ENCODE data around the gene VAPA. TPM values are rescaled to one million over a fixed set of nuclear protein-coding genes. Genes with fewer than 3 reads are reported as not detected.

The VAPA gene
- total and polyA plus RNA-seq, 2 donors (not counting 1 experiment from before 2014, with no cell fraction given) = 47.7 to 109 TPM

GRCh38 chr18:9878095-9878494, 35.7 kb upstream of the VAPA start:
- Histone ChIP-seq H4K20me1 (ENCODE audit: control insufficient read depth, insufficient read depth, low read length, poor library complexity, severe bottlenecking) (no peaks in the 10 kb centered on the region), H3K4me3 (ENCODE audit: control extremely low read depth in 1 of 5, extremely low read depth in 1 of 5, insufficient read depth in 1 of 5, low read depth in 2 of 5, low read length in 4 of 5) (no peak overlapping the region), H3K27ac (ENCODE audit: low read length in 2 of 2) (no peak overlapping the region), H3K9ac (ENCODE audit: low read length) (no peak overlapping the region), H3K36me3 (replicated peaks in 1 of 2; ENCODE audit: control extremely low read depth in 1 of 2, control insufficient read depth in 1 of 2, extremely low read depth in 1 of 2, insufficient read depth in 2 of 2, low read length in 1 of 2) (no peaks in the 10 kb centered on the region), H3K4me1 (ENCODE audit: control insufficient read depth in 2 of 2, insufficient read depth in 2 of 2, low read length in 2 of 2) (no peaks in the 10 kb centered on the region), H3K79me2 (ENCODE audit: control insufficient read depth, insufficient read depth, low read length) (no peaks in the 10 kb centered on the region), H3K4me2 (replicated peaks; ENCODE audit: low read depth, low read length, poor library complexity, severe bottlenecking) (no peak overlapping the region), H3K27me3 (replicated peaks in 1 of 4; ENCODE audit: control extremely low read depth in 1 of 4, control insufficient read depth in 3 of 4, insufficient read depth in 4 of 4, low read length in 3 of 4) (no peaks in the 10 kb centered on the region), H2AFZ (ENCODE audit: insufficient read depth, low read depth, low read length, poor library complexity, severe bottlenecking) (no peak overlapping the region), H3K9me3 (ENCODE audit: control extremely low read depth in 1 of 3, control insufficient read depth in 2 of 3, insufficient read depth in 1 of 3, low read length in 2 of 3) (no peaks in the 10 kb centered on the region)
- POLR2A ChIA-PET = no interaction called here
- H3K27ac Mint-ChIP-seq = no peak overlapping the region
- CTCF ChIA-PET = no interaction called here
- H3K9me3 Mint-ChIP-seq (ENCODE audit: insufficient read depth) = no peaks in the 10 kb centered on the region
- DNase-seq (no peak), ATAC-seq (ENCODE audit: low read depth) (no peak)
- no peaks in the 10 kb centered on the region for H3K4me1 Mint-ChIP-seq
- TF ChIP-seq EZH2 (IDR thresholded peaks at IDR 0.05; ENCODE audit: borderline replicate concordance, insufficient read depth, low read depth, low read length, poor library complexity, severe bottlenecking) = no peak
- no peak for TF ChIP-seq CTCF (IDR thresholded peaks at IDR 0.05)
- no CpG with 5 or more reads among the region's 1 CpG for WGBS (ENCODE audit: insufficient coverage)
- no peak overlapping the region for H3K4me3 Mint-ChIP-seq
- intact Hi-C loops (cut with micrococcal nuclease) = no loop called here
- H3K27me3 Mint-ChIP-seq = peaks cover 4% of the 10 kb centered on the region

- Mint-ChIP-seq H3K27me3 (peaks cover 4% of the 10 kb centered on the region), H3K9me3 (ENCODE audit: insufficient read depth) (no peaks in the 10 kb centered on the region), H3K4me1 (no peaks in the 10 kb centered on the region), H3K4me3 (no peak overlapping the region), H3K27ac (no peak overlapping the region)
- WGBS (ENCODE audit: insufficient coverage) = 96% methylated on average over 5 of the region's 6 CpGs
- Histone ChIP-seq H3K36me3 (replicated peaks in 1 of 2; ENCODE audit: control extremely low read depth in 1 of 2, control insufficient read depth in 1 of 2, extremely low read depth in 1 of 2, insufficient read depth in 2 of 2, low read length in 1 of 2) (no peaks in the 10 kb centered on the region), H3K9me3 (ENCODE audit: control extremely low read depth in 1 of 3, control insufficient read depth in 2 of 3, insufficient read depth in 1 of 3, low read length in 2 of 3) (no peaks in the 10 kb centered on the region), H3K27ac (ENCODE audit: low read length in 2 of 2) (no peak overlapping the region), H3K4me1 (ENCODE audit: control insufficient read depth in 2 of 2, insufficient read depth in 2 of 2, low read length in 2 of 2) (no peaks in the 10 kb centered on the region), H3K27me3 (replicated peaks in 1 of 4; ENCODE audit: control extremely low read depth in 1 of 4, control insufficient read depth in 3 of 4, insufficient read depth in 4 of 4, low read length in 3 of 4) (no peaks in the 10 kb centered on the region), H4K20me1 (ENCODE audit: control insufficient read depth, insufficient read depth, low read length, poor library complexity, severe bottlenecking) (no peaks in the 10 kb centered on the region), H3K4me3 (ENCODE audit: control extremely low read depth in 1 of 5, extremely low read depth in 1 of 5, insufficient read depth in 1 of 5, low read depth in 2 of 5, low read length in 4 of 5) (no peak overlapping the region), H3K4me2 (replicated peaks; ENCODE audit: low read depth, low read length, poor library complexity, severe bottlenecking) (no peak overlapping the region), H2AFZ (ENCODE audit: insufficient read depth, low read depth, low read length, poor library complexity, severe bottlenecking) (no peak overlapping the region), H3K79me2 (ENCODE audit: control insufficient read depth, insufficient read depth, low read length) (no peaks in the 10 kb centered on the region), H3K9ac (ENCODE audit: low read length) (no peak overlapping the region)
- ATAC-seq (ENCODE audit: low read depth) (no peak), DNase-seq (no peak)
- intact Hi-C loops (cut with micrococcal nuclease) = no loop called here
- TF ChIP-seq CTCF (IDR thresholded peaks at IDR 0.05) (no peak), EZH2 (IDR thresholded peaks at IDR 0.05; ENCODE audit: borderline replicate concordance, insufficient read depth, low read depth, low read length, poor library complexity, severe bottlenecking) (no peak)
- CTCF ChIA-PET = no interaction called here
- POLR2A ChIA-PET = no interaction called here
Observed at GRCh38 chr18:9878783-9879242, 35.0 kb upstream of the VAPA start.

Data from B cell (primary cell).